B cell (primary cell): Measurements from ENCODE around the gene HEBP2. TPM values are rescaled to one million over a fixed set of nuclear protein-coding genes. Genes with fewer than 3 reads are reported as not detected.

ENCODE experiments used
- ATAC-seq: fragments of 200-7000 bp; cut with Tn5 transposase; one replicate; pipeline ENCODE4 v1.10.0; 2021; ENCODE audit warnings: low read depth, mild to moderate bottlenecking, moderate number of reproducible peaks, moderate library complexity
- CTCF ChIA-PET: fragments of 350-600 bp; sonication (Branson Sonifier 250); formaldehyde crosslinking; loops from one replicate; lab custom pipeline; 2021; ENCODE audit warnings: antibody characterized with exemption, inconsistent platforms; lab: Charles Lee
- POLR2A ChIA-PET: fragments of 350-600 bp; sonication (Branson Sonifier 250); formaldehyde crosslinking; loops from one replicate; lab custom pipeline; 2021; ENCODE audit warnings: antibody characterized with exemption; lab: Charles Lee
- DNase-seq: peaks from one replicate; pipeline ENCODE4 v3.0.0; 2013
- H2AFZ ChIP-seq: 2 replicates; pipeline ENCODE4 v1.6.1; 2012; ENCODE audit warnings: mild to moderate bottlenecking, low read depth, low read length; ENCODE audit not compliant: insufficient read depth, poor library complexity, severe bottlenecking
- H3K27ac ChIP-seq, 2 donors: 1 replicate in 1 of 2; 2 replicates in 1 of 2; pipeline ENCODE4 v1.5.1; 2012 to 2013; ENCODE audit warnings: low read length in 2 of 2, mild to moderate bottlenecking in 2 of 2, moderate library complexity in 1 of 2
- H3K27me3 ChIP-seq, 4 experiments: fragments of 200-600 bp in 1 of 4; sonication (generic) in 1 of 4; replicated peaks in 1 of 4; 1 replicate in 2 of 4; 2 replicates in 2 of 4; pipeline versions ENCODE4 v1.6.1 to v1.7.0; 2013 to 2016; ENCODE audit warnings: low read length in 3 of 4, mild to moderate bottlenecking in 2 of 4, mixed read lengths in 1 of 4, moderate library complexity in 1 of 4; ENCODE audit not compliant: insufficient read depth in 4 of 4, control insufficient read depth in 3 of 4; ENCODE audit errors: control extremely low read depth in 1 of 4
- H3K36me3 ChIP-seq, 2 experiments: replicated peaks in 1 of 2; 1 replicate in 1 of 2; 2 replicates in 1 of 2; pipeline versions ENCODE4 v1.6.1 to v1.7.1; 2013; ENCODE audit warnings: low read length in 1 of 2; ENCODE audit not compliant: insufficient read depth in 2 of 2, control insufficient read depth in 1 of 2; ENCODE audit errors: control extremely low read depth in 1 of 2, extremely low read depth in 1 of 2
- H3K4me1 ChIP-seq, 2 donors: fragments of 200-600 bp in 1 of 2; sonication (generic) in 1 of 2; 1 replicate in 1 of 2; 2 replicates in 1 of 2; pipeline versions ENCODE4 v1.5.1 to v1.6.1; 2013 to 2017; ENCODE audit warnings: low read length in 2 of 2; ENCODE audit not compliant: control insufficient read depth in 2 of 2, insufficient read depth in 2 of 2
- H3K4me2 ChIP-seq: replicated peaks from 2 replicates; pipeline ENCODE3; 2012; ENCODE audit warnings: mild to moderate bottlenecking, low read depth, low read length; ENCODE audit not compliant: poor library complexity, severe bottlenecking
- H3K4me3 ChIP-seq, 5 experiments: fragments of 200-600 bp in 1 of 5; sonication (generic) in 1 of 5; 1 replicate in 3 of 5; 2 replicates in 2 of 5; pipeline versions ENCODE4 v1.5.1 to v1.7.0; 2011 to 2016; ENCODE audit warnings: low read length in 4 of 5, mild to moderate bottlenecking in 4 of 5, low read depth in 2 of 5, control low read depth in 1 of 5, moderate library complexity in 1 of 5; ENCODE audit not compliant: insufficient read depth in 1 of 5; ENCODE audit errors: control extremely low read depth in 1 of 5, extremely low read depth in 1 of 5
- H3K79me2 ChIP-seq: fragments of 200-600 bp; sonication (generic); one replicate; pipeline ENCODE4 v1.6.0; 2016; ENCODE audit warnings: low read length; ENCODE audit not compliant: control insufficient read depth, insufficient read depth
- H3K9ac ChIP-seq: fragments of 200-600 bp; sonication (generic); 2 replicates; pipeline ENCODE4 v1.6.1; 2017; ENCODE audit warnings: mild to moderate bottlenecking, low read length, moderate library complexity
- H3K9me3 ChIP-seq, 3 donors: one replicate each; pipeline versions ENCODE4 v1.6.1 to v1.7.1; 2013; ENCODE audit warnings: low read length in 2 of 3; ENCODE audit not compliant: control insufficient read depth in 2 of 3, insufficient read depth in 1 of 3; ENCODE audit errors: control extremely low read depth in 1 of 3
- H4K20me1 ChIP-seq: 2 replicates; pipeline ENCODE4 v1.6.0; 2012; ENCODE audit warnings: mild to moderate bottlenecking, low read length; ENCODE audit not compliant: insufficient read depth, control insufficient read depth, poor library complexity, severe bottlenecking
- H3K27ac Mint-ChIP-seq: one replicate; pipeline ENCODE4 v1.8.0; 2021; ENCODE audit warnings: mixed read lengths
- H3K27me3 Mint-ChIP-seq: one replicate; pipeline ENCODE4 v1.8.0; 2021; ENCODE audit warnings: mixed read lengths
- H3K4me1 Mint-ChIP-seq: one replicate; pipeline ENCODE4 v1.8.0; 2021; ENCODE audit warnings: mixed read lengths
- H3K4me3 Mint-ChIP-seq: one replicate; pipeline ENCODE4 v1.8.0; 2021; ENCODE audit warnings: mixed read lengths
- H3K9me3 Mint-ChIP-seq: one replicate; pipeline ENCODE4 v1.8.0; 2022; ENCODE audit warnings: mixed read lengths; ENCODE audit not compliant: insufficient read depth
- CTCF ChIP-seq: fragments of 200-600 bp; IDR thresholded peaks from one replicate; pipeline ENCODE4 v1.8.0; 2022; ENCODE audit warnings: antibody characterized with exemption, mild to moderate bottlenecking
- EZH2 ChIP-seq: IDR thresholded peaks from 2 replicates; pipeline ENCODE4 v1.6.1; 2012; ENCODE audit warnings: borderline replicate concordance, low read depth, mild to moderate bottlenecking, moderate library complexity, low read length; ENCODE audit not compliant: insufficient read depth, poor library complexity, severe bottlenecking
- WGBS: methylation state at CpG from one replicate; pipeline ENCODE4 v1.1.5; 2013; ENCODE audit warnings: missing lambda C conversion rate; ENCODE audit not compliant: insufficient coverage; 5-methylcytosine and 5-hydroxymethylcytosine counted together
- intact Hi-C: fragments of 100-400 bp; cut with micrococcal nuclease; formaldehyde crosslinking; loops from one replicate; pipeline ENCODE4 v1.10.0; 2022
- polyA plus RNA-seq: library from polyadenylated mRNA; depleted of rRNA; stranded (reverse); fragments of >200 nt; gene quantifications from 2 replicates; pipeline ENCODE4 v1.2.3, GENCODE V29; 2012
- total RNA-seq, 2 donors: library from RNA; stranded (reverse); fragments of 120-200 nt in 1 of 2; gene quantifications; 1 replicate in 1 of 2; 2 replicates in 1 of 2; pipeline versions ENCODE4 v1.2.3 to v1.2.4, GENCODE V29; 2013 to 2022

Gene HEBP2
- total and polyA plus RNA-seq, 2 donors (not counting 1 experiment from before 2014, with no cell fraction given), result 12.4 to 35.1 TPM

GRCh38 chr6:138446821-138447220 is 42.8 kb downstream of the HEBP2 start:
- Mint-ChIP-seq H3K27me3 (peaks cover 3% of the 10 kb centered on the region), H3K9me3 (no peaks in the 10 kb centered on the region), H3K4me1 (no peaks in the 10 kb centered on the region), H3K27ac (no peak overlapping the region), H3K4me3 (no peak overlapping the region)
- Histone ChIP-seq H3K27me3 (no peaks in the 10 kb centered on the region), H3K9me3 (no peaks in the 10 kb centered on the region), H3K79me2 (no peaks in the 10 kb centered on the region), H3K4me3 (no peak overlapping the region), H3K4me1 (no peaks in the 10 kb centered on the region), H3K27ac (no peak overlapping the region), H2AFZ (no peak overlapping the region), H3K36me3 (no peaks in the 10 kb centered on the region), H3K9ac (no peak overlapping the region), H4K20me1 (no peaks in the 10 kb centered on the region), H3K4me2 (no peak overlapping the region)
- DNase-seq (no peak), ATAC-seq (no peak)
- CTCF ChIA-PET, result no interaction called here
- TF ChIP-seq EZH2 (no peak), CTCF (no peak)
- WGBS, result 91% methylated on average over 6 of the region's 6 CpGs
- intact Hi-C loops, result no loop called here
- POLR2A ChIA-PET, result no interaction called here

- DNase-seq, result no peak
- no peak overlapping the region for H3K4me3 Mint-ChIP-seq
- Histone ChIP-seq H3K9ac (no peak overlapping the region), H3K4me1 (peaks cover 6 to 8% of the 10 kb centered on the region in 2 donors), H2AFZ (no peak overlapping the region), H3K4me2 (no peak overlapping the region), H3K36me3 (no peaks in the 10 kb centered on the region), H4K20me1 (no peaks in the 10 kb centered on the region), H3K9me3 (no peaks in the 10 kb centered on the region), H3K27me3 (no peaks in the 10 kb centered on the region), H3K27ac (no peak overlapping the region), H3K4me3 (no peak overlapping the region), H3K79me2 (no peaks in the 10 kb centered on the region)
- POLR2A ChIA-PET, result no interaction called here
- no peak for TF ChIP-seq CTCF
- TF ChIP-seq EZH2, result no peak
- H3K27me3 Mint-ChIP-seq, result peaks cover 3% of the 10 kb centered on the region
- peaks cover 6% of the 10 kb centered on the region for H3K4me1 Mint-ChIP-seq
- 63% methylated on average over 2 of the region's 3 CpGs for WGBS
- no peak overlapping the region for H3K27ac Mint-ChIP-seq
- intact Hi-C loops, result no loop called here
- CTCF ChIA-PET, result interaction anchor here (1.2 kb wide), 1 partner anchor 21 kb away, joined by 7 read pairs; no protein-coding TSS in a partner anchor
- ATAC-seq, result no peak
- no peaks in the 10 kb centered on the region for H3K9me3 Mint-ChIP-seq
Measured at GRCh38 chr6:138450445-138450844, 46.4 kb downstream of the HEBP2 start.
